ENCODE results near the gene PNMT. TPM values are rescaled to one million over a fixed set of nuclear protein-coding genes. Genes with fewer than 3 reads are reported as not detected.
A peak's percentile ranks its signal among the peaks of the same experiment; 100 is the strongest.
"Not testable (repeated sequence)": the region's sequence is repeated elsewhere in the genome, so short reads cannot be mapped to it uniquely, and the experiment has no call there.

Gene PNMT
- total RNA-seq, 1 donor from 2014 or later, result 0.22 TPM

DNA sequence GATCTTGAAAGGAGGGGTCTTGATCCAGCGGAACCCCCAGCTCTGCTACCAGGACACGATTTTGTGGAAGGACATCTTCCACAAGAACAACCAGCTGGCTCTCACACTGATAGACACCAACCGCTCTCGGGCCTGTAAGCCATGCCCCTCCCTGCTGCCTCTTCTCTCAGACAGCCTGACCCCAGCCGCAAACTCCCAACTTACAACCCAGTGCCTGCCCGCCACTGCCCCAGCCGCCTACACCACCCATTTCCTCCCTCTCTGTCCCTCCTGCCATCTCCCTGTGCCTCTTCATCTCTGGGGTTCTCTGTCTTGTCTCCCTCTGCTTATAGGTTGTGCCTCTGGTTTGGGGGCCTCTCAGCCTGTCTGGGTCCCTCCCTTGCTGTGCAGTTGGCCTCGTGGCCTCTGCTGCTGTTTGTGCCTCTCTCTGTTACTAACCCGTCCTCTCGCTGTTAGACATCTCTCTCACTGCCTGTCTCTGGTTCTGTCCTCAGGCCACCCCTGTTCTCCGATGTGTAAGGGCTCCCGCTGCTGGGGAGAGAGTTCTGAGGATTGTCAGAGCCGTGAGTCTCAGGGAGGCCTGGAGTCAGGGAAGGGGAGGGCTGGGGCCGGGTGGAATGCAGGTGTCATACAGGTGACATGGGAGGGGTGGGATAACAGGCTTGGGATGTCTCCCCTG, 41.2 kb downstream of the PNMT start:
- H3K36me3 Mint-ChIP-seq (ENCODE audit: low read depth), result peaks cover 17% of the 10 kb centered on the region
- peaks cover 9% of the 10 kb centered on the region for H3K4me1 Mint-ChIP-seq (ENCODE audit: low read depth)
- DNase-seq (ENCODE audit: low spot score), result no peak
- peak overlapping the region; percentile 13 for H3K27ac Mint-ChIP-seq (ENCODE audit: unreplicated experiment)
- no peaks in the 10 kb centered on the region for H3K9me3 Mint-ChIP-seq (ENCODE audit: low read depth)
- H3K27me3 Mint-ChIP-seq (ENCODE audit: low read depth), result no peaks in the 10 kb centered on the region
- H3K4me3 Mint-ChIP-seq (ENCODE audit: unreplicated experiment), result no peak overlapping the region
- TF ChIP-seq, protein P1, sequence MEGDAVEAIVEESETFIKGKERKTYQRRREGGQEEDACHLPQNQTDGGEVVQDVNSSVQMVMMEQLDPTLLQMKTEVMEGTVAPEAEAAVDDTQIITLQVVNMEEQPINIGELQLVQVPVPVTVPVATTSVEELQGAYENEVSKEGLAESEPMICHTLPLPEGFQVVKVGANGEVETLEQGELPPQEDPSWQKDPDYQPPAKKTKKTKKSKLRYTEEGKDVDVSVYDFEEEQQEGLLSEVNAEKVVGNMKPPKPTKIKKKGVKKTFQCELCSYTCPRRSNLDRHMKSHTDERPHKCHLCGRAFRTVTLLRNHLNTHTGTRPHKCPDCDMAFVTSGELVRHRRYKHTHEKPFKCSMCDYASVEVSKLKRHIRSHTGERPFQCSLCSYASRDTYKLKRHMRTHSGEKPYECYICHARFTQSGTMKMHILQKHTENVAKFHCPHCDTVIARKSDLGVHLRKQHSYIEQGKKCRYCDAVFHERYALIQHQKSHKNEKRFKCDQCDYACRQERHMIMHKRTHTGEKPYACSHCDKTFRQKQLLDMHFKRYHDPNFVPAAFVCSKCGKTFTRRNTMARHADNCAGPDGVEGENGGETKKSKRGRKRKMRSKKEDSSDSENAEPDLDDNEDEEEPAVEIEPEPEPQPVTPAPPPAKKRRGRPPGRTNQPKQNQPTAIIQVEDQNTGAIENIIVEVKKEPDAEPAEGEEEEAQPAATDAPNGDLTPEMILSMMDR (IDR thresholded peaks at IDR 0.05), result no peak

DNA sequence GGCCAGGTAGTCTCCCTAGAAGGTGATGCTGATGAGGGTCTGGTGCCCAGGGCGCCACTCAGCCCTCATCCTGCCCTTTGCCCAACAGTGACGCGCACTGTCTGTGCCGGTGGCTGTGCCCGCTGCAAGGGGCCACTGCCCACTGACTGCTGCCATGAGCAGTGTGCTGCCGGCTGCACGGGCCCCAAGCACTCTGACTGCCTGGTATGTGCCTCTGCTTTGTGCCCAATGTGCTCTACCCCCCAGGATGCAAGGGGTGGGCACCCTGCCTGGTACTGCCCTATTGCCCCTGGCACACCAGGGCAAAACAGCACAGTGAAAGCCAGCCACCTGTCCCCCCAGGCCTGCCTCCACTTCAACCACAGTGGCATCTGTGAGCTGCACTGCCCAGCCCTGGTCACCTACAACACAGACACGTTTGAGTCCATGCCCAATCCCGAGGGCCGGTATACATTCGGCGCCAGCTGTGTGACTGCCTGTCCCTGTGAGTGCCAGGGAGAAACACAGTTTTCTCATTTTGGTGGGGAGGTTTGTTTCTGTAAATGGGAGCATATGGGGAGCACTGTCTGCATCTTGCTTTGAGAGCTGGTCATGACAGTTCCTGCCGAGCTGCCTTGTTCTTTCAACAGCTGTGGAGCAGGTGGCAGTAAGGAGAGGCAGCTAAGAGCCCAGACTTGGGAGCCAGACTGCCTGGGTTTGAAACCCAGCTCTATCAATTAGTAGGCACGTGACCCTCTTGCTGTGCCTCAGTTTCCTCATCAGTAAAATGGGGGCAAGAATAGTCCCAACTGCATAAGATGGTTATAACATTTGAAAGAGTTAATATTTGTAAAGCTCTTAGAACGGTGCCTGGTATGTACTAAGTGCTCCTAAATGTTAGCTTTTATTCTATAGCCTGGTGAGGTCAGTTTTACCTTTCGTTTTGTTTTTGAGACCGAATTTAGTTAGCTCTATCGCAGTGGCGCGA, 42.0 kb downstream of the PNMT start:
- Mint-ChIP-seq H3K27ac (ENCODE audit: unreplicated experiment) (no peak overlapping the region), H3K36me3 (ENCODE audit: low read depth) (peaks cover 18% of the 10 kb centered on the region), H3K27me3 (ENCODE audit: low read depth) (no peaks in the 10 kb centered on the region), H3K4me1 (ENCODE audit: low read depth) (peaks cover 1% of the 10 kb centered on the region), H3K9me3 (ENCODE audit: low read depth) (no peaks in the 10 kb centered on the region), H3K4me3 (ENCODE audit: unreplicated experiment) (no peak overlapping the region)
- TF ChIP-seq, protein P1 (IDR thresholded peaks at IDR 0.05), result no peak
- no peak for DNase-seq (ENCODE audit: low spot score)

DNA sequence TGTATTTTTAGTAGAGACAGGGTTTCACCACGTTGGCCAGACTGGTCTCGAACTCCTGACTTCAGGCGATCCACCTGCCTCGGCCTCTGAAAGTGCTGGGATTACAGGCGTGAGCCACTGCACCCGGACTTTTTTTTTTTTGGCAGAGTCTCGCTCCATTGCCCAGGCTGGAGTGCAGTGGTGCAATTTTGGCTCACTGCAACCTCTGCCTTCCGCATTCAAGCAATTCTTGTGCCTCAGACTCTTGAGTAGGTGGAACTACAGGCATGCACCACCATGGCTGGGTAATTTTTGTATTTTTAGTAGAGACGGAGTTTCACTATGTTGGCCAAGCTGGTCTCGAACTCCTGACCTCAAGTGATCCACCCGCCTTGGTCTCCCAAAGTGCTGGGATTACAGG, 42.8 kb downstream of the PNMT start:
- H3K4me1 Mint-ChIP-seq (ENCODE audit: low read depth); H3K27me3 Mint-ChIP-seq (ENCODE audit: low read depth); H3K4me3 Mint-ChIP-seq (ENCODE audit: unreplicated experiment); DNase-seq (ENCODE audit: low spot score); H3K27ac Mint-ChIP-seq (ENCODE audit: unreplicated experiment); H3K9me3 Mint-ChIP-seq (ENCODE audit: low read depth): not testable (repeated sequence)
- peaks cover 20% of the 10 kb centered on the region for H3K36me3 Mint-ChIP-seq (ENCODE audit: low read depth)

DNA sequence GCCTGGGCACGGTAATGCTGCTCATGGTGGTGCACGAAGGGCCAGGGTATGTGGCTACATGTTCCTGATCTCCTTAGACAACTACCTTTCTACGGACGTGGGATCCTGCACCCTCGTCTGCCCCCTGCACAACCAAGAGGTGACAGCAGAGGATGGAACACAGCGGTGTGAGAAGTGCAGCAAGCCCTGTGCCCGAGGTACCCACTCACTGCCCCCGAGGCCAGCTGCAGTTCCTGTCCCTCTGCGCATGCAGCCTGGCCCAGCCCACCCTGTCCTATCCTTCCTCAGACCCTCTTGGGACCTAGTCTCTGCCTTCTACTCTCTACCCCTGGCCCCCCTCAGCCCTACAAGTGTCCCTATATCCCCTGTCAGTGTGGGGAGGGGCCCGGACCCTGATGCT, 43.6 kb downstream of the PNMT start:
- TF ChIP-seq, protein P1 (IDR thresholded peaks at IDR 0.05), result no peak
- H3K36me3 Mint-ChIP-seq (ENCODE audit: low read depth), result peaks cover 20% of the 10 kb centered on the region
- no peak for DNase-seq (ENCODE audit: low spot score)
- H3K9me3 Mint-ChIP-seq (ENCODE audit: low read depth), result no peaks in the 10 kb centered on the region
- H3K27ac Mint-ChIP-seq (ENCODE audit: unreplicated experiment), result no peak overlapping the region
- no peaks in the 10 kb centered on the region for H3K27me3 Mint-ChIP-seq (ENCODE audit: low read depth)
- no peak overlapping the region for H3K4me3 Mint-ChIP-seq (ENCODE audit: unreplicated experiment)
- no peaks in the 10 kb centered on the region for H3K4me1 Mint-ChIP-seq (ENCODE audit: low read depth)

DNA sequence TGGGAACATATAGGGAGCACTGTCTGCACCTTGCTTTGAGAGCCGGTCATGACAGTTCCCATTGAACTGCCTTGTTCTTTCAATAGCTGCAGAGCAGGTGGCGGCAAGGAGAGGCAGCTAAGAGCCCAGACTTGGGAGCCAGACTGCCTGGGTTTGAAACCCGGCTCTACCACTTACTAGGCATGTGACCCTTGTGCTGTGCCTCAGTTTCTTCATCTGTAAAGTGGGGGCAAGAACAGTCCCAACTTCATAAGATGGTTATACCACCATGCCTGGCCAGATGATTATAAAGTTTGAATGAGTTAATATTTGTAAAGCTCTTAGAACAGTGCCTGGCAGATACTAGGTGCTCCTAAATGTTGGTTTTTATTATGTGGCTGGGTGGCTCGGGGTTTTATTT, 46.0 kb downstream of the PNMT start:
- H3K27ac Mint-ChIP-seq (ENCODE audit: unreplicated experiment), result no peak overlapping the region
- TF ChIP-seq, protein P1 (IDR thresholded peaks at IDR 0.05), result no peak
- no peaks in the 10 kb centered on the region for H3K9me3 Mint-ChIP-seq (ENCODE audit: low read depth)
- DNase-seq (ENCODE audit: low spot score), result no peak
- no peak overlapping the region for H3K4me3 Mint-ChIP-seq (ENCODE audit: unreplicated experiment)
- H3K36me3 Mint-ChIP-seq (ENCODE audit: low read depth), result peaks cover 24% of the 10 kb centered on the region
- H3K4me1 Mint-ChIP-seq (ENCODE audit: low read depth), result no peaks in the 10 kb centered on the region
- H3K27me3 Mint-ChIP-seq (ENCODE audit: low read depth), result no peaks in the 10 kb centered on the region
